HG03575 (cell line): ENCODE data around the gene ADGRG7.

Experiments used
- ATAC-seq: cut with Tn5 transposase; IDR thresholded peaks from one replicate; pipeline ENCODE4 v1.9.1; 2021; ENCODE audit not compliant: unreplicated experiment, insufficient number of reproducible peaks, low FRiP score; ENCODE audit errors: extremely low read depth

ADGRG7 gene

DNA sequence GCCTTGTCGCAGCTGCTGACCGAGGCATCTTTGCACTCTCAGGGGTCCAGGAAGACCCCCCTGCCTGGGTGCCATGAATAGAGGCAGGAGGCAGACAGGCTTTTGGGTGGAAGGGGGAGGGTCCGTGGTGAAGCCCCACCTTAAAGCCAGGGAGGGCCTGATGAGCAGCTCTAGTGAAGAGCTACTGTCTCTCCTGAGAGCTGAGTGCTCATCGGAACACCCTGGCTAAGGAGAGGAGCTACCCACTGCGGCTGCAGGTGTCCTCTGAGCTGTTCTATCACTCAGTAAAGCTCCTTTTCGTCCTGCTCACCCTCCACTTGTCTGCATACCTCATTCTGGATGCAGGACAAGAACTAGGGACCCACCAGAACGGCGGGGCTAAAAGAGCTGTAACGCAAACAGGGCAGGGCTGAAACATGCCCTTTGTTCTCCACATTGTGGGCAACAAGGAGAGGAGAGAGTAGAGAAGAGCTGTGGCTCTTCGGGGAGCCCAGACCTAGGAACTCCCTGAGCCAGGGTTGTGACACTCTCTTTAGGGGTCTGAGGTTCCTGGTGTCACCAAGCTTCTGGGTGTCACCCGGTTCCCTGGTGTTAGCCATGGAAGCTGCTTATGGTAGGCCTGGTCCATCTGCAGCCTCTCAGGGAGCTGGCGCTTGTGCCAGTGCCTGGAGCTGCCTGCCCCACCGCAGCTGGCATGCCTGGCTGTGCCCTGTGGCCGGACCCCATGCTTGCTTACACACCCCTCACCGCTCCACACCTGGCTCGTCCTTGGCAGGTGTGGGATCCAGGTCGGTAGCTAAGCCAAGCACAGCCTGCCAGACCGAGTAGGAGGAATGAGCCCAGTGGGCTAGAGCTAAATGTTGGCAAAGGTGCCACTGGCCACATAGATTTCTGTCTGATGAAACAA lies 73.7 kb downstream of the ADGRG7 start:
- no peak for ATAC-seq

DNA sequence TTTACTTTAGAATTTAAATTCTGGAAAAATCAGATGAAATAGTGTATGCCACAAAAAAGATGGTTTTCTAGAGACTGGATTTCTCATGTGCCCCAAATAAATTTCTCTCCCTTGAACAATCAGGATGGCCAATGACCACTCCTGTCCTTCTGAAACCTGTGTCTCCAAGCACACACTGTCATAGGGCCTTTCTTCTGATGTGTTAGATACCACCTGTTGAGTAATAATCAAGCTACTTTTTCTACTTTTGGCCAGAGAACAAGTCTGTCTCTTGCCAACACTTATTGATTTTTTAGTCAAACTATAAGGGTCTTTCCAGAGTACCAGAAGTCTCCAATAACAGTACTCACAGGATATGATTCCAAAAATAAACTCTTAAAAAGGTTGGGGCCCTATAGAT lies 83.8 kb downstream of the ADGRG7 start:
- no peak for ATAC-seq

- ATAC-seq: no peak
Measured at GRCh38 chr3:100695696-100696095, 86.3 kb downstream of the ADGRG7 start.

GRCh38 chr3:100696161-100696560 lies 86.8 kb downstream of the ADGRG7 start:
- no peak for ATAC-seq

DNA sequence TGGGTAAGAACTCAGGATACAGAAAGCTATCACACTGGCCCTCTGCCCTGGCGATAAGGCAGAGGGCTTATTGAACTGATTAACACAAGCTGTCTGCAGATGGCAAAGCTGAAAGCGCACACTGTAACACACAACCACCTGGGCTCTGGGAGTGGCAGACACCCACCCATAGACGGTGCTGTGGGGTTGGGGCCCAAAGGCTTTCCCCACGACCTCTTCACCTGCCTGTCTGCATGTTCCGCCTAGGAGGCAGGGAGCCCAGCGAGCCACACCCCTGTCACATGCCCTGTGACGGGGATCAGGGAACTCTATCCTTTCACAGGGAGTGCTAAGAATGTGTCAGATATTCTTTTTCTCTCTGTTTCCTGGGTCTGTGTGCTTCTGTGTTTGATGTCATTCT lies 87.8 kb downstream of the ADGRG7 start:
- ATAC-seq: no peak

DNA sequence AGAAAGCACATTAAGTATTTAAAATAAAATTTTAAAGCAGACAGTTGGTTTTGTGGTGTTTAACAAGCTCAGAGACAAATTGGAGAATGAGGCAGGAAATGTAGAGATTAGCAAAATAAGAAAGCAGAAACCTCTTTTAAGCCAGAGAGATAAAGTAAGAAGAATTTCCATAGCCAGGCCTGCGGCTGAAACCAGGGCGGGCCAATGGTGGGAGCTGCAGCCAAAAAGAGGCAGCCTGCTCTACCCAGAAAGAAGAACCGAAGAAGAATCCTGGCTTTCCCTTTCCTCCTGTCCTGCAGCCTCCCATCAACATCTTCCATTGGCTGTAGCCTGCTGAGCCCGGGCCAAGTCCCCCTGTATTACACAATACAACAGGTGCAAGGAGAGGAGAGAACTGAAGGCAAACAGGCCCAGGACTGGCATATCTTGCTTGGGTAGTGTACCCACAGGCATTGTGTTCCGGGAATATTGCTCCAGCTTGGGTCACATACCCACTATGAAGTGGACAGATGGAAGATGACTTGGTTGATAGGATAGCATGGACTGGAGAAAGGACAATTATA lies 88.4 kb downstream of the ADGRG7 start:
- no peak for ATAC-seq

- ATAC-seq: no peak
Measured at GRCh38 chr3:100698736-100699135, 89.3 kb downstream of the ADGRG7 start.

DNA sequence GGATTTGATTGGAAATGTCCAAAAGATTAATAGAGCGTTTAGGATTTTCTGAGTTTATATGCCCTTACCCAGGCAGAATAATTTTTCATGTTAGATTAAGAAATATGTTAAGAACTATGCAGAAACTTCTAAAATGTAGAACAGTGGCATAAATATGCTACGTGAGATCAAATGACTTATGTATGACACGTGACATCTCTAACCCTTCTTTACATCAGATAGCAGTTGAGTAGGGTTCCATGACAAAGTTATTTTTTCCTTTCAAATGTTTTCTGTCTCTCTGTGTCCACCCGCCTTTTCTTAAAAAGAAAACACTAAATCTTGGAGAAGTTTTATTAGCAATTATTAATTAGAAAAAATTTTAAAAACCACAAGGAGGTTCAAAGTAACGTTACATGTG lies 91.3 kb downstream of the ADGRG7 start:
- ATAC-seq: no peak

GRCh38 chr3:100702082-100702979 lies 92.9 kb downstream of the ADGRG7 start:
- no peak for ATAC-seq

DNA sequence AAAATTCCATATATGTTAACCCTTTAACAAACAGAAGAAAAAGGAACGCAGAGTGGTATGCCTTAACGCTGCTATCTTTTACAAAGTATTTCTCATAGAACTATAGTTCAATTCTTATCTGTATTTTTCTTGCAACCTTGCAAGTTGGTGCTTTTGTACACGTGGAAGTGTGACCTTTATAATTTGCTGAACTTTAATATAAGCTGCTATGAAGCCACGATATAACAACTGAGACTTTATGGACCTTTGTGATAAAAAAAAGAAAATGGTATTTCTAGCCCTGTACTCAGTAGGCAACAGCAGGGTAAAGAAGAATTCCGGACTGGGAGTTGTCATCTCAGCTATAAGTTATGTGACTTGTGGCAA lies 93.6 kb downstream of the ADGRG7 start:
- ATAC-seq: no peak

DNA sequence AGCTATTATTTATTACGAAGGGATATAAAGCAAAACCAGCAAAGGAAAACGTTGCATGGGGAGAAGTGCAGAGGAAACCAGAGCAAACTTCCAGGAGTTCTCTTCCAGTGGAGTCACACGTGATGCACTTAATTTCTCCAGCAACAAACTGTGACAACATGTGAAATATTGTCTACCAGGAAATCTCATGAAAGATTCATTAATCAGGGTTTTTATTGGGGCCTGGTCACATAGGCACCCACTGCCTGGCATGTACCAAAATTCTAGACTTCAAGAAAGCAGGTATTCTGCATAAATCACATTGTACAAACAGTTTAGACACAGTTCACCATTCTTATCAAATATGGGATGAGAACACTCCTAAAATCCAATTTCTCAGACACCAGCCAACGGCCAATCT lies 94.5 kb downstream of the ADGRG7 start:
- ATAC-seq: no peak

DNA sequence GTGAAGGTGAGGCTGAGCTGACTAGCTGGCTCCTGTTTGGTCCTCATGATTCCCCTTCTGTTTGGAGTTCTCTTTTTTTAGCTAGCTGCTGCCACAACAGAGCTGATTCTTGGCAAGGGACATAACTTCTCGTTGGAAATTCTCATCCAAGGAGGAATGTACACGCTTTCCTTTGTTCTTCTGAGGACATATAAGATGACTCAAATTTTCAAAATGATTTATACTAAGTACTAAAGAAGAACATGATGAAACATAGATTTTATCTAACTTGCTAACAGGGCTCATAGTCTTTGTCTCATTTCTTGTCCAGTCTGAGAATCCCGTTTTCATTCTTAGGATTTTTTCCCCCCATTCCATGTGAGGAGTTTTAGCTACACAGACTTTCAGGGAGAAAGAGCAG lies 97.0 kb downstream of the ADGRG7 start:
- no peak for ATAC-seq

GRCh38 chr3:100708644-100708988 lies 99.2 kb downstream of the ADGRG7 start:
- ATAC-seq: no peak

GRCh38 chr3:100708989-100709841 lies 99.8 kb downstream of the ADGRG7 start, which contains the start of gene TFG:
TSS of gene TFG (plus strand) at chr3:100709494. CDS start at chr3:100713686, 4,192 bp downstream.
- ATAC-seq: peak; percentile 83

DNA sequence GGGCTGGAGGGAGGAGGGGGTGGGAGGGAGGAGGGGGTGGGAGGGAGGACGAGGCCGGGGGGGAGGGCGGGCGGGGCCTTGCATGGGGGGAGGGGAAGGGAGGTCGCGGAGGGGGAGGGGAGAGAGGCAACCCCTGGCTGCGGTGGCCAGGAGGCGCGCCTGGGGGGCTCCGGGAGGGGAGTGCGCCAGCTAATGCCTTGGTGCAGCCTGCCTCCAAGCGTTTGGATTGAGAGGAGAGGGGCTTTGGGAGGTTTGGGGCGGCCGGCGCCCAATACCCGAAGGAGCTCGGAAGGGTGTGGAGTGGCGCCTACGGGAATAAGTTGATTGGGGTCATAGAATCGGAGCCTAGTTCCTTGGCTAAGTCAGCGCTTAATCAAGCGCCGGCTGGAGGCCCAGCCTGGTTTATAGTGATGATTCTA lies 100.5 kb downstream of the ADGRG7 start:
- ATAC-seq: no peak

- ATAC-seq: peak; percentile 29
Measured at GRCh38 chr3:100710261-100710968, 101.0 kb downstream of the ADGRG7 start.

DNA sequence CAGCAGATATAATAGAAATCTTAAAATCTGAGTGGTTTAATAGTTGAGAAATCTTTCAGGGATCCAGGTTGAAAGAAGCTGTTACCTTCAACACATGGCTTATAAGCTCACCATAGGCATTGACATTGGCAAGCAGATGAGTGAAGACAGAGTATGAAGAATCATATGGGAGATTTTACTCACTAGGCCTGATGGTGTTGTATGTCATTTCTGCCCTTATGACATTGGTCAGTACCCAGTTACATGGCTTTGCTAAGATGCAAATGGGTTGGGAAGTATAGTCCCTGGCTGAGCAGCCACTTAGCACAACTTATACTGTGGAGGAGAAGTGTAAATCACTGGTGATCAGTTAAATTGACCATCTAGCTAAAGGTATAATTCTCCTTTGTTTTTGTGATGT lies 105.8 kb downstream of the ADGRG7 start:
- no peak for ATAC-seq

DNA sequence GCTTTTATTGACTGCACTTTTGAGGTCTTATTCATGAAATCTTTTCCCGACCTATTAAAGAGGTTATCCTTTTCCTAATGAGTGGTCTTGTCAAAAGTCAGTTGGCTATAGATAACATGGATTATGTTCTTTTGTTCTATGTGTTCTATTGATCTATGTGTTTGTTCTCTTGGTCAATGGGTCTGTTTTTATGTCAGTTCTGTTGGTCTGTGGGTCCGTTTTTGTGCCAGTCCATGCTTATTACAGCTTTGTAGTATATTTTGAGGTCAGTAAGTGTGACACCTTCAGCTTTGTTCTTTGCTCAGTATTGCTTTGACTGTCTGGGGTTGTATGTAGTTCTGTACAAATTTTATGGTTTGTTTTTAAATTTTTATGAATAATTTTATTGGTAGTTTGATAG lies 107.7 kb downstream of the ADGRG7 start:
- no peak for ATAC-seq
